OCI-LY7 (cell line): ENCODE measurements around the gene AIMP1.

ENCODE experiments used
- CTCF ChIP-seq: fragments of 200-600 bp; sonication (generic); conservative IDR thresholded peaks from 2 replicates; pipeline ENCODE4 v1.5.1; 2014; ENCODE audit warnings: mild to moderate bottlenecking, antibody characterized with exemption, low read length, moderate library complexity, mixed read lengths
- EZH2phosphoT487 ChIP-seq: fragments of 200-600 bp; sonication (generic); IDR thresholded peaks from 2 replicates; pipeline ENCODE4 v1.6.1; 2018; ENCODE audit warnings: low read depth, borderline replicate concordance, mild to moderate bottlenecking, mixed run types, antibody characterized with exemption, low read length, moderate library complexity, mixed read lengths

GRCh38 chr4:106368678-106369077 lies 52.3 kb downstream of the AIMP1 start, which contains the start of gene GIMD1:
- TF ChIP-seq EZH2phosphoT487 = no peak
- TF ChIP-seq CTCF = no peak
